ENCODE measurements around the gene PCDHA1. TPM values are rescaled to one million over a fixed set of nuclear protein-coding genes. Genes with fewer than 3 reads are reported as not detected.

Gene PCDHA1
- total and polyA plus RNA-seq, 10 donors, result 0.05 TPM; not detected in 9

DNA sequence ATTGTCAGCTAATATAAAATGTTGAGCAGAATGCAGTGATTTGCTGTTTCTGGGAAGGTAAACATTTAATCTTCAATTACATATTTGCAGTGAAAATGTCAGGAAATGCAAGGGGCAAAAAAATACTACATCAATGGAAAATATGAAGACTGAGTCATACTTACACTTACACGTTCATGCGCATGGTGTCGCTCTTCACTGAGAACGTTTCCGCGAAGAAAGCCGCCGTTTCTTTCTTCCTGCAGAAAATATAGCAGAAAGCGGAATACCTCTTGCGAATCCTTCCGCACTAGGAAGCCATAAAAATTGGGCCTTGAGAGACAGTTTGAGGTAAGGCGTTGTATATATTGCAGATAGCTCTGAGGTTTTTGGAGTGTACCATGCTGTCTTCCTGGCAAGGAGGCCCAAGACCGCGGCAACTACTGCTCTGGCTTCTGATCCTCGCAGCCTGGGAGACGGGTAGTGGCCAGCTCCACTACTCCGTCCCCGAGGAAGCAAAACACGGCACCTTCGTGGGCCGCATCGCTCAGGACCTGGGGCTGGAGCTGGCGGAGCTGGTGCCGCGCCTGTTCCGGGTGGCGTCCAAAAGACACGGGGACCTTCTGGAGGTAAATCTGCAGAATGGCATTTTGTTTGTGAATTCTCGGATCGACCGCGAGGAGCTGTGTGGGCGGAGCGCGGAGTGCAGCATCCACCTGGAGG is 96.1 kb downstream of the PCDHA1 start, which contains the start of gene PCDHA13:
PCDHA13 (plus strand) TSS at position 236 of the 702 bp plus-strand sequence; CDS start at position 381, 145 bp downstream.
- H3K36me3 ChIP-seq, result no peaks in the 10 kb centered on the region
- H3K4me1 ChIP-seq, result no peaks in the 10 kb centered on the region
- peaks cover 0 to 81% (median 5%) of the 10 kb centered on the region in 7 donors for H3K27me3 ChIP-seq (replicated peaks in 1 of 7)
- no peak within 1 kb of the TSS for H3K27ac ChIP-seq
- TF ChIP-seq CTCF (IDR thresholded peaks at IDR 0.05 in 8 of 11, conservative IDR thresholded peaks at IDR 0.05 in 3 of 11), result peak in 2 of 11 experiments; percentile 20 to 32
- TF ChIP-seq POLR2A (IDR thresholded peaks at IDR 0.05), result no peak
- WGBS, 5 donors, result 15 to 26% (median 20%) methylated on average over 25 to 35 of the region's 35 CpGs
- H3K4me3 ChIP-seq, result peak within 1 kb of the TSS in 6 of 8 donors; percentile 3 to 53 (median 14)
- no peak for DNase-seq
- peaks cover 0 to 76% (median 34%) of the 10 kb centered on the region in 8 donors for H3K9me3 ChIP-seq
- intact Hi-C loops (cut with DNase I; ENCODE audit: low total_unique reads), result no loop called here

DNA sequence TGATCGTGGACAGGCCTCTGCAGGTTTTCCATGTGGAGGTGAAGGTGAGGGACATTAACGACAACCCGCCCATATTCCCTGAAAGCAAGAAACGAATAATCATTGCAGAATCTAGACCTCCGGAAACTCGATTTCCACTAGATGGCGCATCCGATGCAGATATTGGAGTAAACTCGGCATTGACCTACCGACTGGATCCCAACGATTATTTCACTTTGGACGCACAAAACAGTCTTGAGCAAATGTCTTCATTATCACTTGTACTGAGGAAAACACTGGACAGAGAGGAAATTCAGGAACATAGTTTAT is 96.6 kb downstream of the PCDHA1 start:
- Histone ChIP-seq H3K27me3 (replicated peaks in 1 of 7) (peaks cover 0 to 80% (median 3%) of the 10 kb centered on the region in 7 donors), H3K36me3 (no peaks in the 10 kb centered on the region), H3K27ac (no peak overlapping the region), H3K4me3 (peak overlapping the region in 6 of 8 donors; percentile 3 to 53 (median 14)), H3K9me3 (peaks cover 0 to 71% (median 29%) of the 10 kb centered on the region in 8 donors), H3K4me1 (no peaks in the 10 kb centered on the region)
- no peak for TF ChIP-seq POLR2A (IDR thresholded peaks at IDR 0.05)
- no peak for TF ChIP-seq CTCF (IDR thresholded peaks at IDR 0.05 in 8 of 11, conservative IDR thresholded peaks at IDR 0.05 in 3 of 11)
- no peak for TF ChIP-seq POLR2AphosphoS5 (IDR thresholded peaks at IDR 0.05)
- DNase-seq, result no peak
- intact Hi-C loops (cut with DNase I; ENCODE audit: low total_unique reads), result no loop called here
- 16 to 27% (median 21%) methylated on average over 12 of the region's 12 CpGs for whole genome bisulfite sequencing, 5 donors

- 40 to 82% (median 57%) methylated on average over 4 to 41 of the region's 41 CpGs for WGBS, 5 donors
Measured at GRCh38 chr5:140883373-140883772, 97.4 kb downstream of the PCDHA1 start.

More at GRCh38 chr5:140883373-140883772, 97.4 kb downstream of the PCDHA1 start:
- Histone ChIP-seq H3K36me3 (no peaks in the 10 kb centered on the region), H3K27me3 (replicated peaks in 1 of 7) (peaks cover 0 to 73% (median 3%) of the 10 kb centered on the region in 7 donors), H3K4me3 (no peak overlapping the region), H3K4me1 (no peaks in the 10 kb centered on the region), H3K9me3 (peaks cover 0 to 63% (median 27%) of the 10 kb centered on the region in 8 donors), H3K27ac (no peak overlapping the region)
- intact Hi-C loops (cut with DNase I; ENCODE audit: low total_unique reads), result no loop called here
- TF ChIP-seq POLR2A (IDR thresholded peaks at IDR 0.05), result no peak
- TF ChIP-seq CTCF (IDR thresholded peaks at IDR 0.05 in 8 of 11, conservative IDR thresholded peaks at IDR 0.05 in 3 of 11), result no peak
- TF ChIP-seq POLR2AphosphoS5 (IDR thresholded peaks at IDR 0.05), result no peak
- DNase-seq, result no peak

Measured in spleen (tissue), 11 donors.